ENCODE results near the gene FUNDC2.

Gene FUNDC2

DNA sequence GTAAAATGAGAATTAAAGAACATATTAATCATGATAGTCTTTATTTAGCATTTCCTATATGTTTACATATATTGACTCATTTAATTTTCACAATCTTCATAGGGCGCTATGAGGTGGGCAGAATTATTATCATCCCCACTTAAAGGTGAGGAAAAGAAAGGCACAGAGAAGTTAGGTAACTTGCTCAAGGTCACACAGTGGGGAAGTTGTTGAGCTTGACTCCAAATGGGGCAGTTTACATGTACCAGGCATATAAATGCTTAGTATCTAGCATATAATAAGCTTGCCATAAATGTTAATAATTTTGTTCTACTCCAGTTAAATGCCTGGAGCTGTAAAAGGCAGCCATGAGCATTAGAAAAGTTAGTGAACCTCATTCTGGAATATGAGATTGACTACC, 42.8 kb downstream of the FUNDC2 start:
- TF ChIP-seq, protein P1, sequence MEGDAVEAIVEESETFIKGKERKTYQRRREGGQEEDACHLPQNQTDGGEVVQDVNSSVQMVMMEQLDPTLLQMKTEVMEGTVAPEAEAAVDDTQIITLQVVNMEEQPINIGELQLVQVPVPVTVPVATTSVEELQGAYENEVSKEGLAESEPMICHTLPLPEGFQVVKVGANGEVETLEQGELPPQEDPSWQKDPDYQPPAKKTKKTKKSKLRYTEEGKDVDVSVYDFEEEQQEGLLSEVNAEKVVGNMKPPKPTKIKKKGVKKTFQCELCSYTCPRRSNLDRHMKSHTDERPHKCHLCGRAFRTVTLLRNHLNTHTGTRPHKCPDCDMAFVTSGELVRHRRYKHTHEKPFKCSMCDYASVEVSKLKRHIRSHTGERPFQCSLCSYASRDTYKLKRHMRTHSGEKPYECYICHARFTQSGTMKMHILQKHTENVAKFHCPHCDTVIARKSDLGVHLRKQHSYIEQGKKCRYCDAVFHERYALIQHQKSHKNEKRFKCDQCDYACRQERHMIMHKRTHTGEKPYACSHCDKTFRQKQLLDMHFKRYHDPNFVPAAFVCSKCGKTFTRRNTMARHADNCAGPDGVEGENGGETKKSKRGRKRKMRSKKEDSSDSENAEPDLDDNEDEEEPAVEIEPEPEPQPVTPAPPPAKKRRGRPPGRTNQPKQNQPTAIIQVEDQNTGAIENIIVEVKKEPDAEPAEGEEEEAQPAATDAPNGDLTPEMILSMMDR (IDR thresholded peaks at IDR 0.05) = no peak

DNA sequence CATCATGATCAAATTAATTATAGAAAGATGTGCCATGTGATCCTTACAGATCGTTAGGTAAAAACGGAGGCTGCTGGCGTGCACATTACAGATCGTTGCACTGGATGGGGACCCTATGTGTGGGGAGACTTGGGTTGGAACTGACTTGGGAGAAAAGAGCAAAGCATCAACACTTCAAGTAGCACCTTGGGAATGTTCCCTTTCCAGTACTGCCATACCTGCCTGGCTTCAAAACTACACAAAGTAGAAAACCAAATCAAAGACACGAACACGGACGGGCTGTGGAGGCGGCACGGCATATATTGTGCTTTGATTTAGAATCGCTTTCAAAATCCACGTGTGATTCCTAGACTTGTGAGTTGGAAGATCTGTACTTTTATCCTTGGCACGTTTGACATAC, 43.4 kb downstream of the FUNDC2 start:
- TF ChIP-seq, protein P1 (IDR thresholded peaks at IDR 0.05) = no peak

DNA sequence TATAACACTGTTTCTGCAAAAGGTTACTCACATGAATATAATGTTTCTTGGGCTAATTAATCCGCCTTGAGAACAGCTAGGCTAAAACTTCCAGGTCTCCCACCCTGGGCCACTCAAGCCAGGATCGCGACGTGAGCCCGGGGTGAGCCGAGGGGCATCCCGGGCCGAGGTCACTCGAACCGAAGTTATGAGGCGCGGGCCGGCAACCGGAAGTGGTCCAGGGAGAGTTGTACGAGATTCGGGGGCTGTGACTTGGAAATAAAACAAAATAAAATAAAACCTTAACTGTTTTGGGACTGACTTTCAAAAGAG, 44.0 kb downstream of the FUNDC2 start:
- TF ChIP-seq, protein P1 (IDR thresholded peaks at IDR 0.05) = no peak

DNA sequence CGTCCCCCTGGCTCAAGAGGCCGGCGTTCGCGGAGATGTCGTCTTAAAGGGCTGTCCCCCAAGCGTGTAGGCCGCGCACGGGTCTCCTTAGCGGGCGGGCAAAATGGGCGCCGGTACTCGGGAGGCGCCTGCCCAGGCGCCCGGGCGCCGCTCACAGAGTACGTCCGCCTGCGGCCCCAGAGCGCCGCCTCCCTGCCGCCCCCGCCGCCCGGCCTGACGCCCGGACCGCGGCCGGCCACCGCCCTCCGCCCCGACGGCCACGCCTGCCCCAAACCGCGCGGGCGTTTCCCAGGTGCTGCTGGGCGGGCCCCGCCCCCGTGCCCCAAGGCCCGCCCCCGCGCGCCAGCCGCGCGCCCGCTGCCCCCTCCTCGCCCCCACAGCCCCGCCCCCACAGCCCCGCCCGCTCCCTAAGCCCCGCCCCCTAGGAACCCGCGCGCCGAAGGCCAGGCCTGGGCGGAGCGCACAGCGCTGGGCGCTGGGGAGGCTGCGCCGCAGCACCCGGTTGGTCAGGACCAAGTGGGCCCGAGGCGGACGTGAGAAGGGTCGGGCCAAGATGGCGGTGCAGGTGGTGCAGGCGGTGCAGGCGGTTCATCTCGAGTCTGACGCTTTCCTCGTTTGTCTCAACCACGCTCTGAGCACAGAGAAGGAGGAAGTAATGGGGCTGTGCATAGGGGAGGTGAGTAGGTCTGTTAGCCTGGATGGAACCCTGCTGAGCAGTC, 44.5 kb downstream of the FUNDC2 start, which contains the start of the genes BRCC3, CMC4 and MTCP1:
BRCC3 (plus strand) TSS at position 534 of the 719 bp plus-strand sequence; CDS start at position 554, 20 bp downstream.
CMC4 (minus strand) TSS at position 162 of the 719 bp plus-strand sequence. CDS start 7,113 bp downstream, outside the sequence.
MTCP1 (minus strand) TSS at position 162 of the 719 bp plus-strand sequence. CDS start 5,126 bp downstream, outside the sequence.
- TF ChIP-seq, protein P1 (IDR thresholded peaks at IDR 0.05) = no peak

DNA sequence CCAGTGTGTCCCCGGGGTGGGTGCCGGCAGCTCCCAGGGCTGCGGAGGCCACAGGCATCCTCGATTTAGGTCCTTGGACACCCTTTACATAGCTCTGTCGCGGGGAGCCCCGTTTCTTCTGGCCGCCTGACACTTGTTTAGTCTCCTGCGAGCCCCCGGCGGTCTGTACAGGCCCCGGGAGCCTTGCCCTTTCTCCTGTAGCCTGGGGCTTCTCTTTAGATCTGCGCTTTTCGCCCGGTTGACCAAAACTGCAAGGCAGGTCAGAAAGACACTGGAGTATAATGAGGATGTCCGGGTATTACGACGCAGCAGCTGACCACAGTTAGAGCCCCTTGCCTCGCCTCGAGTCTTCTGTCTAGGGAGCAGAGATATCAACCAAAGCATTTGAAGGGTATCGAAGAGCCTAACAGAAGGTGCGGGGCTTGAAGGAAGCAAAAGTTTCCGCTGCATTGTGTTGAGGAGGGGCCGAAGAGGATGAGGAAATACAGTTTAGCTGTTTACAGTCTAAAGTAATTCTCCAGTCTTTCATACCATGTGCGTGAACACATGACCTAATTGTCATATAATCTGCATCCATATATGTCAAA, 45.1 kb downstream of the FUNDC2 start:
- TF ChIP-seq, protein P1 (IDR thresholded peaks at IDR 0.05) = no peak

DNA sequence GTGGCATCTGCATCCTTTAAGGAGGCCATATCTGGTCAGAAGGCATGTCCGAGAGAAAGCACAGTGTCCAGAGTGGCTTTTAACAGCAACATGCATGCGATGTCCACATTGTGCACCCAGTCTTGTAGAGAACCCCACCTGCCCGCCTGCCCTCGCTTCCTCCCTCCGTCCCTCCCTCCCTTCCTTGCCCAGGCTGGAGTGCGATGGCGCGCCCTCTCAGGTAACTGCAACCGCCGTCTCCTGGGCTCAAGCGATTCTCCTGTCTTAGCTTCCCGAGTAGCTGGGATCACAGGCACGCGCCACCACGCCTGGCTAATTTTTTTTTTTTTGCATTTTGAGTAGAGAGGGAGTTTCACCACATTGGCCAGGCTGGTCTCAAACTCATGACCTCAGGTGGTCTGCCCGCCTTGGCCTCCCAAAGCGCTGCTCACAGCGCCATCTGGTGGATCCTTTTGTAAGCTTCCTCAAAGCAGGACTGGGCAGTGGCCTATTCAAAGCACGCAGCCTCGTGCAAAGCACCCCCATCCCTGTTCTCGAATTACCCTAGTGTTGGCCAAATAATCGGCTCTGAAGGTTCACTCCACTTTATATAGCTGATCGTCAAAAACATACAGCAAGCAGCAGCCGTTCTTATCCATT, 59.7 kb downstream of the FUNDC2 start:
- TF ChIP-seq, protein P1 (IDR thresholded peaks at IDR 0.05) = peak; percentile 55

DNA sequence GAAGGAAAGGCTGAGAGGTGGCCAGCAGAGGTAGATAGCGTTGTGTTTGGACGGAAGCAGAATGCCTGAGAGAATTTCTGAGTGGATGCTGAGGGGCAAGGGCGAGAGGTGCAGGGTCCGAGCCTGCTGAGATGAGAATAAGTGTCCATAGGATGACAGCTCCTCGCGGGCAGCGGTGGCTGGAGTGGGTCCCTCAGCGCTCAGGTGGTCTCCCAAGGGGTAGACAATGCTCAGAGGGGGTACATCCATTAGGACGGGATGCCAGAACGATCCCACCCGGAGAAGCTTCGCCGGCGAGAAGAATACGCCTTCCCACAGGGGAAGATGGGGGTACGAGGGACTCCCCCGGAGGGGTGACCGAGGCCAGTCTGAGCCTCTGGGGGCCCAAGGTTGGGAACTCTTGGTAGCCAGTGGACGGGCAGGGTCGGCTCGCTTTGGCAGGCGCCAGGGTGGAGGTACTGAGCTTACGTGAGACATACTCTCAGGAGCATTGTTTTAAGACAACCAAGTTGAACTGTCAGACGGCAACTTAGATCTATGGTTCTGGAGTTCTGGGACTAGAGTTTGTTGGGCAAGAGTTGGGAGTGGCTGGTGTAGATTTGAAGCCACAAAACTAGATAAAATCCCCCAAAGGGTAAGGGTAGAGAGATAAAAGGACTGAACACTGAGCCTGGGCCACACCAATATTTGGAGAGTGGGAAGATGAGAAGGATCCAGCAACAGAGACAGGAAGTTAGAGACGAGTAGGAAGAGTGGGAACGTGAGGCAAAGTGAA, 60.5 kb downstream of the FUNDC2 start:
- TF ChIP-seq, protein P1 (IDR thresholded peaks at IDR 0.05) = no peak

Measured in LNCAP (cell line).